A549 (cell line): Measurements from ENCODE around the gene PCBP4. TPM values are rescaled to one million over a fixed set of nuclear protein-coding genes. Genes with fewer than 3 reads are reported as not detected.

ENCODE experiments used
- ATAC-seq, 2 experiments: fragments of 200-7000 bp in 1 of 2; fragments of >200 bp in 1 of 2; cut with Nextera tagmentation in 1 of 2; cut with Tn5 transposase in 1 of 2; 3 replicates each; pipeline versions ENCODE4 v1.8.0 to v1.9.1; 2018 to 2020; ENCODE audit warnings: mild to moderate bottlenecking in 1 of 2, moderate library complexity in 1 of 2
- CTCF ChIA-PET: fragments of 300-600 bp; sonication (Branson Sonifier 250); formaldehyde crosslinking; extraction: SDS; loops from one replicate; lab custom pipeline; 2021; ENCODE audit warnings: antibody characterized with exemption, inconsistent platforms; lab: Yijun Ruan, JAX
- POLR2A ChIA-PET: fragments of 350-600 bp; formaldehyde crosslinking; extraction: SDS; loops from one replicate; lab custom pipeline; 2021; ENCODE audit warnings: antibody characterized with exemption, inconsistent platforms; lab: Yijun Ruan, JAX
- DNase-seq, 2 experiments: peaks; one replicate each; pipeline versions ENCODE4 v3.0.0 to v3.0.0-alpha.2; 2011 to 2016; ENCODE audit warnings: low read depth in 1 of 2, low spot score in 1 of 2
- FAIRE-seq: peaks from 2 replicates; lab custom pipeline; 2011; peaks lifted over from hg19 to GRCh38; lab: Jason Lieb, UNC
- H3K27ac ChIP-seq, 2 experiments: fragments of >200 bp; sonication (Bioruptor Twin); formaldehyde crosslinking; 3 replicates each; pipeline ENCODE4 v1.5.1; 2016 to 2017
- H3K4me1 ChIP-seq: fragments of >200 bp; sonication (Bioruptor Twin); formaldehyde crosslinking; 3 replicates; pipeline ENCODE4 v1.6.1; 2016
- H3K4me2 ChIP-seq: fragments of >200 bp; sonication (Bioruptor Twin); formaldehyde crosslinking; 3 replicates; pipeline ENCODE4 v1.6.1; 2016
- H3K4me3 ChIP-seq: fragments of >200 bp; sonication (Bioruptor Twin); formaldehyde crosslinking; 3 replicates; pipeline ENCODE4 v1.5.1; 2016
- H3K9me3 ChIP-seq: fragments of >200 bp; sonication (Bioruptor Twin); formaldehyde crosslinking; 3 replicates; pipeline ENCODE4 v1.6.1; 2016
- BHLHE40 ChIP-seq: IDR thresholded peaks from 2 replicates; pipeline ENCODE4 v1.6.1; 2012; ENCODE audit warnings: low read depth, low read length, inconsistent platforms
- EHMT2 ChIP-seq: fragments of 200-600 bp; sonication (generic); IDR thresholded peaks from 2 replicates; pipeline ENCODE4 v1.6.1; 2016; ENCODE audit warnings: antibody characterized with exemption, low read depth, mild to moderate bottlenecking, moderate library complexity
- HDAC2 ChIP-seq: fragments of 200-600 bp; sonication (generic); IDR thresholded peaks from 2 replicates; pipeline ENCODE4 v1.6.1; 2016
- HMGXB4 ChIP-seq: fragments of 250-450 bp; sonication (Bioruptor Pico); IDR thresholded peaks from 2 replicates; pipeline ENCODE4 v1.5.0; 2021; ENCODE audit warnings: mild to moderate bottlenecking, moderate library complexity, borderline replicate concordance
- NR3C1 ChIP-seq: fragments of >200 bp; sonication (Bioruptor Twin); formaldehyde crosslinking; IDR thresholded peaks from 3 replicates; pipeline ENCODE4 v1.6.1; 2017
- PBX3 ChIP-seq: IDR thresholded peaks from 2 replicates; pipeline ENCODE4 v1.6.1; 2012
- RFX5 ChIP-seq: fragments of 450-650 bp; IDR thresholded peaks from 2 replicates; pipeline ENCODE4 v1.7.1; 2014; ENCODE audit warnings: antibody characterized with exemption, mild to moderate bottlenecking, moderate library complexity
- WGBS: methylation state at CpG from one replicate; pipeline ENCODE4 v1.1.6; 2017; ENCODE audit errors: missing lambda C conversion rate; 5-methylcytosine and 5-hydroxymethylcytosine counted together
- polyA plus RNA-seq, 4 experiments: library from polyadenylated mRNA; depleted of rRNA in 3 of 4; stranded (reverse); fragments of >200 nt; fragmentation: RNase III in 1 of 4; extraction: RNeasy Plus Mini Kit Qiagen cat#74134 plus additional on column Dnase treatment in 1 of 4; gene quantifications; 2 replicates in 3 of 4; 3 replicates in 1 of 4; pipeline ENCODE4 v1.2.3, GENCODE V29; 2011 to 2017
- TF ChIP-seq, protein P1 (sequence below): IDR thresholded peaks from 2 replicates; pipeline ENCODE4 v1.6.1; 2012
- TF ChIP-seq, protein P2 (sequence below): IDR thresholded peaks from 2 replicates; pipeline ENCODE4 v1.6.1; 2012; ENCODE audit warnings: low read depth, borderline replicate concordance
- TF ChIP-seq, protein P3 (sequence below): fragments of 150-350 bp; IDR thresholded peaks from 2 replicates; pipeline ENCODE4 v1.6.1; 2014; ENCODE audit warnings: low read depth, mild to moderate bottlenecking, low read length
- TF ChIP-seq, protein P4 (sequence below): fragments of 200-600 bp; sonication (generic); IDR thresholded peaks from 2 replicates; pipeline ENCODE4 v1.6.1; 2016; ENCODE audit warnings: antibody characterized with exemption, mild to moderate bottlenecking, moderate library complexity

PCBP4 gene
- polyA plus RNA-seq, 2 of the 4 experiments (the other 2 are of a cell fraction) = 8.6 to 10.9 TPM

DNA sequence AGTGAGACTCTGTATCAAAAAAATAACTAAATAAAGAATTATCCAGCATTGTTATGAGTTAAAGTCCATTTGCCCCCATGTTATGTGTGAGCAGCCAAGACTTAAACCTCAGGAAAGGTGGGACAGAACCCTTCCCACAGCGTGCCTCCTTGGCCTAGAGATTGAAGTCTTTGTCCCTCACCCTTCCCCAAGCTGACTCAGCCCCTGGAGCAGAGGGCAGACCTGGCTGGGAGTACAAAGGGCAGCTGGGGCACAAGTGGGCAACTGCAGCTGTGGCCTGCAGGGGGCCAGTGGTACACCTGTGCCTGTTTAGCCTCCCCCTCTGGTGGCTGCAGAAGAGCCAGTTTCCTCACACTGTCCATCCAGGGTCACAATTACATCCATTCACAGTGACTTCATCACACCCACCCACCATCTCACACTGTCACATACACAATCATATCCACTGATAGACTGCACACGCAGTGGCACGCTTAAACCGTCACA, 15.1 kb upstream of the PCBP4 start (continued):
- TF ChIP-seq, protein P1, sequence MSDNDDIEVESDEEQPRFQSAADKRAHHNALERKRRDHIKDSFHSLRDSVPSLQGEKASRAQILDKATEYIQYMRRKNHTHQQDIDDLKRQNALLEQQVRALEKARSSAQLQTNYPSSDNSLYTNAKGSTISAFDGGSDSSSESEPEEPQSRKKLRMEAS = peak; percentile 33; the same call in 1 of the 2 replicates

DNA sequence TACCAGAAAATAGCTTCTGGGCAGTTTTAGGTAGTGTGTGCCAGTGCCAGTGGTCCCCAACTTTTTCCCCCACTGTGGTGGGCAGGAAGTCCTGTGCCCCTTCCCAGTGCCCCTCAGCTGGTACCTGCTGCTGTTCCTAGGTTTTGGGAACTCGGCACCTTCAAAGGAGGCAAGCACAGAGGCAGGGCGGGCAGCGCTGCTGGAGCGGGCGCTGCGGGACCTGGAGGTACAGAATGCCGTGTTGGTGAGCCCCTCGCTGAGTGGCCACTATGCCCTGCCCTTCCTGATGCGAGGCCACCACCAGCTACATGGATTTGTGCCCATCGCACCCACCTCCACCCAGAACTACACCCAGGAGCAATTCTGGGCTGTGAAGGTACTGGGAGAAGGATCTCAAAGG, 13.0 kb upstream of the PCBP4 start:
- ATAC-seq = no peak

GRCh38 chr3:51978143-51978502, 10.9 kb upstream of the PCBP4 start:
- H3K27ac ChIP-seq = no peak overlapping the region
- FAIRE-seq = no peak
- no peaks in the 10 kb centered on the region for H3K9me3 ChIP-seq
- H3K4me3 ChIP-seq = no peak overlapping the region
- TF ChIP-seq HDAC2 (no peak), RFX5 (no peak), NR3C1 (no peak), BHLHE40 (no peak), HMGXB4 (CRISPR knock-in tag) (no peak), EHMT2 (no peak), PBX3 (no peak)
- TF ChIP-seq, protein P2, sequence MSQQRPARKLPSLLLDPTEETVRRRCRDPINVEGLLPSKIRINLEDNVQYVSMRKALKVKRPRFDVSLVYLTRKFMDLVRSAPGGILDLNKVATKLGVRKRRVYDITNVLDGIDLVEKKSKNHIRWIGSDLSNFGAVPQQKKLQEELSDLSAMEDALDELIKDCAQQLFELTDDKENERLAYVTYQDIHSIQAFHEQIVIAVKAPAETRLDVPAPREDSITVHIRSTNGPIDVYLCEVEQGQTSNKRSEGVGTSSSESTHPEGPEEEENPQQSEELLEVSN = no peak
- TF ChIP-seq, protein P1 = no peak
- TF ChIP-seq, protein P3, sequence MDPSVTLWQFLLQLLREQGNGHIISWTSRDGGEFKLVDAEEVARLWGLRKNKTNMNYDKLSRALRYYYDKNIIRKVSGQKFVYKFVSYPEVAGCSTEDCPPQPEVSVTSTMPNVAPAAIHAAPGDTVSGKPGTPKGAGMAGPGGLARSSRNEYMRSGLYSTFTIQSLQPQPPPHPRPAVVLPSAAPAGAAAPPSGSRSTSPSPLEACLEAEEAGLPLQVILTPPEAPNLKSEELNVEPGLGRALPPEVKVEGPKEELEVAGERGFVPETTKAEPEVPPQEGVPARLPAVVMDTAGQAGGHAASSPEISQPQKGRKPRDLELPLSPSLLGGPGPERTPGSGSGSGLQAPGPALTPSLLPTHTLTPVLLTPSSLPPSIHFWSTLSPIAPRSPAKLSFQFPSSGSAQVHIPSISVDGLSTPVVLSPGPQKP = no peak
- TF ChIP-seq, protein P4, sequence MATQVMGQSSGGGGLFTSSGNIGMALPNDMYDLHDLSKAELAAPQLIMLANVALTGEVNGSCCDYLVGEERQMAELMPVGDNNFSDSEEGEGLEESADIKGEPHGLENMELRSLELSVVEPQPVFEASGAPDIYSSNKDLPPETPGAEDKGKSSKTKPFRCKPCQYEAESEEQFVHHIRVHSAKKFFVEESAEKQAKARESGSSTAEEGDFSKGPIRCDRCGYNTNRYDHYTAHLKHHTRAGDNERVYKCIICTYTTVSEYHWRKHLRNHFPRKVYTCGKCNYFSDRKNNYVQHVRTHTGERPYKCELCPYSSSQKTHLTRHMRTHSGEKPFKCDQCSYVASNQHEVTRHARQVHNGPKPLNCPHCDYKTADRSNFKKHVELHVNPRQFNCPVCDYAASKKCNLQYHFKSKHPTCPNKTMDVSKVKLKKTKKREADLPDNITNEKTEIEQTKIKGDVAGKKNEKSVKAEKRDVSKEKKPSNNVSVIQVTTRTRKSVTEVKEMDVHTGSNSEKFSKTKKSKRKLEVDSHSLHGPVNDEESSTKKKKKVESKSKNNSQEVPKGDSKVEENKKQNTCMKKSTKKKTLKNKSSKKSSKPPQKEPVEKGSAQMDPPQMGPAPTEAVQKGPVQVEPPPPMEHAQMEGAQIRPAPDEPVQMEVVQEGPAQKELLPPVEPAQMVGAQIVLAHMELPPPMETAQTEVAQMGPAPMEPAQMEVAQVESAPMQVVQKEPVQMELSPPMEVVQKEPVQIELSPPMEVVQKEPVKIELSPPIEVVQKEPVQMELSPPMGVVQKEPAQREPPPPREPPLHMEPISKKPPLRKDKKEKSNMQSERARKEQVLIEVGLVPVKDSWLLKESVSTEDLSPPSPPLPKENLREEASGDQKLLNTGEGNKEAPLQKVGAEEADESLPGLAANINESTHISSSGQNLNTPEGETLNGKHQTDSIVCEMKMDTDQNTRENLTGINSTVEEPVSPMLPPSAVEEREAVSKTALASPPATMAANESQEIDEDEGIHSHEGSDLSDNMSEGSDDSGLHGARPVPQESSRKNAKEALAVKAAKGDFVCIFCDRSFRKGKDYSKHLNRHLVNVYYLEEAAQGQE = no peak
- TF ChIP-seq, all 56 proteins: peak for 0
- no peak overlapping the region for H3K4me2 ChIP-seq
- ChIA-PET POLR2A (no interaction called here), CTCF (interaction anchor here (1.4 to 1.6 kb wide), 2 partner anchors 12 to 37 kb away, joined by 3 to 4 read pairs; partner anchors contain the start of genes PCBP4 and RRP9)
- H3K4me1 ChIP-seq = peaks cover 25% of the 10 kb centered on the region
- DNase-seq (no peak), ATAC-seq (no peak)
- 85% methylated on average over 4 of the region's 4 CpGs for WGBS

More for the DNA sequence above, 13.0 kb upstream of the PCBP4 start:
- no peak for DNase-seq
- Histone ChIP-seq H3K4me3 (no peak overlapping the region), H3K9me3 (no peaks in the 10 kb centered on the region), H3K4me2 (no peak overlapping the region), H3K27ac (no peak overlapping the region), H3K4me1 (peaks cover 23% of the 10 kb centered on the region)
- no peak for FAIRE-seq
- POLR2A ChIA-PET = no interaction called here
- 95% methylated on average over 10 of the region's 10 CpGs for WGBS
- TF ChIP-seq EHMT2 (no peak), HMGXB4 (CRISPR knock-in tag) (no peak), HDAC2 (no peak)
- CTCF ChIA-PET = interaction anchor here (0.6 to 2.9 kb wide), 4 partner anchors 10 to 60 kb away, joined by 3 to 12 read pairs (median 4); partner anchors contain the start of gene RRP9
